ENCODE results near the gene DRC3.

DRC3 gene

GRCh38 chr17:17981330-17981729 is 8.7 kb downstream of the DRC3 start:
- Histone ChIP-seq H3K27ac (no peak overlapping the region), H3K9me3 (no peaks in the 10 kb centered on the region), H3K4me3 (ENCODE audit: low read depth in 1 of 2, low read length in 1 of 2) (no peak overlapping the region), H3K4me1 (ENCODE audit: control insufficient read depth in 1 of 2, insufficient read depth in 1 of 2, low read depth in 1 of 2, low read length in 1 of 2) (peaks cover 14 to 21% of the 10 kb centered on the region in 2 experiments), H3K27me3 (no peaks in the 10 kb centered on the region), H3K36me3 (no peaks in the 10 kb centered on the region)
- TF ChIP-seq, protein P1, sequence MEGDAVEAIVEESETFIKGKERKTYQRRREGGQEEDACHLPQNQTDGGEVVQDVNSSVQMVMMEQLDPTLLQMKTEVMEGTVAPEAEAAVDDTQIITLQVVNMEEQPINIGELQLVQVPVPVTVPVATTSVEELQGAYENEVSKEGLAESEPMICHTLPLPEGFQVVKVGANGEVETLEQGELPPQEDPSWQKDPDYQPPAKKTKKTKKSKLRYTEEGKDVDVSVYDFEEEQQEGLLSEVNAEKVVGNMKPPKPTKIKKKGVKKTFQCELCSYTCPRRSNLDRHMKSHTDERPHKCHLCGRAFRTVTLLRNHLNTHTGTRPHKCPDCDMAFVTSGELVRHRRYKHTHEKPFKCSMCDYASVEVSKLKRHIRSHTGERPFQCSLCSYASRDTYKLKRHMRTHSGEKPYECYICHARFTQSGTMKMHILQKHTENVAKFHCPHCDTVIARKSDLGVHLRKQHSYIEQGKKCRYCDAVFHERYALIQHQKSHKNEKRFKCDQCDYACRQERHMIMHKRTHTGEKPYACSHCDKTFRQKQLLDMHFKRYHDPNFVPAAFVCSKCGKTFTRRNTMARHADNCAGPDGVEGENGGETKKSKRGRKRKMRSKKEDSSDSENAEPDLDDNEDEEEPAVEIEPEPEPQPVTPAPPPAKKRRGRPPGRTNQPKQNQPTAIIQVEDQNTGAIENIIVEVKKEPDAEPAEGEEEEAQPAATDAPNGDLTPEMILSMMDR (IDR thresholded peaks at IDR 0.05), result no peak

GRCh38 chr17:17982801-17983200 is 10.1 kb downstream of the DRC3 start:
- Histone ChIP-seq H3K27ac (no peak overlapping the region), H3K36me3 (no peaks in the 10 kb centered on the region), H3K9me3 (no peaks in the 10 kb centered on the region), H3K4me3 (ENCODE audit: low read depth in 1 of 2, low read length in 1 of 2) (no peak overlapping the region), H3K27me3 (no peaks in the 10 kb centered on the region), H3K4me1 (ENCODE audit: control insufficient read depth in 1 of 2, insufficient read depth in 1 of 2, low read depth in 1 of 2, low read length in 1 of 2) (peaks cover 14 to 15% of the 10 kb centered on the region in 2 experiments)
- TF ChIP-seq, protein P1 (IDR thresholded peaks at IDR 0.05), result no peak

- Histone ChIP-seq H3K27ac (no peak overlapping the region), H3K9me3 (no peaks in the 10 kb centered on the region), H3K4me3 (ENCODE audit: low read depth in 1 of 2, low read length in 1 of 2) (no peak overlapping the region), H3K4me1 (ENCODE audit: control insufficient read depth in 1 of 2, insufficient read depth in 1 of 2, low read depth in 1 of 2, low read length in 1 of 2) (peaks cover 11 to 12% of the 10 kb centered on the region in 2 experiments), H3K27me3 (no peaks in the 10 kb centered on the region), H3K36me3 (no peaks in the 10 kb centered on the region)
- TF ChIP-seq, protein P1 (IDR thresholded peaks at IDR 0.05), result no peak
Observed at GRCh38 chr17:17983376-17983775, 10.7 kb downstream of the DRC3 start.

- Histone ChIP-seq H3K4me1 (ENCODE audit: control insufficient read depth in 1 of 2, insufficient read depth in 1 of 2, low read depth in 1 of 2, low read length in 1 of 2) (peaks cover 7 to 8% of the 10 kb centered on the region in 2 experiments), H3K27ac (no peak overlapping the region), H3K9me3 (no peaks in the 10 kb centered on the region), H3K4me3 (ENCODE audit: low read depth in 1 of 2, low read length in 1 of 2) (no peak overlapping the region), H3K36me3 (no peaks in the 10 kb centered on the region), H3K27me3 (no peaks in the 10 kb centered on the region)
- TF ChIP-seq, protein P1 (IDR thresholded peaks at IDR 0.05), result no peak
Observed at GRCh38 chr17:17983776-17984175, 11.1 kb downstream of the DRC3 start.

- TF ChIP-seq, protein P1 (IDR thresholded peaks at IDR 0.05), result no peak
- H3K9me3 ChIP-seq, result no peaks in the 10 kb centered on the region
- no peaks in the 10 kb centered on the region for H3K36me3 ChIP-seq
- no peak overlapping the region for H3K27ac ChIP-seq
- no peaks in the 10 kb centered on the region for H3K4me1 ChIP-seq (ENCODE audit: control insufficient read depth in 1 of 2, insufficient read depth in 1 of 2, low read depth in 1 of 2, low read length in 1 of 2)
- no peak overlapping the region for H3K4me3 ChIP-seq (ENCODE audit: low read depth in 1 of 2, low read length in 1 of 2)
- no peaks in the 10 kb centered on the region for H3K27me3 ChIP-seq
Observed at GRCh38 chr17:17985153-17985552, 12.5 kb downstream of the DRC3 start.

DNA sequence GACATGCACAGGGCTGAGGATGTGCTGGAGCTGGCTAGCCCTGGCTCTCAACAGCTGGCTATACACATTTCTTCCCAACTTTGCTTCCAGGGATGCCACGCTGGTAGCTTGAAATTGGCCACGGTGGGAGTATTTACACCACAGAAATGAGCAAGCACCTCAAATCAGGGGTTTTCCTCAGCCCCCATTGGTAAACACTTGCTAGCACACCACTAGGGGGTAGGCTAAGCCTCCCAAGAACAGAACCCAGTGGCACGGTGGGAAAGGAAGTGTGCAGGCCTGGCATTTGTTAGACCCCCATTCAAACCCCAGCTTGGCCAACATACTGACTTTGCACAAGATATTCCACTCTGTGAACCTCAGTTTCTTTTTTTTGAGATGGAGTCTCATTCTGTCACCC is 12.9 kb downstream of the DRC3 start:
- Histone ChIP-seq H3K27ac (no peak overlapping the region), H3K4me1 (ENCODE audit: control insufficient read depth in 1 of 2, insufficient read depth in 1 of 2, low read depth in 1 of 2, low read length in 1 of 2) (no peaks in the 10 kb centered on the region), H3K9me3 (no peaks in the 10 kb centered on the region), H3K27me3 (no peaks in the 10 kb centered on the region), H3K36me3 (no peaks in the 10 kb centered on the region), H3K4me3 (ENCODE audit: low read depth in 1 of 2, low read length in 1 of 2) (no peak overlapping the region)
- TF ChIP-seq, protein P1 (IDR thresholded peaks at IDR 0.05), result no peak
